Esophagus (tissue), 2 donors: ENCODE results near the gene ATP5MG. TPM values are rescaled to one million over a fixed set of nuclear protein-coding genes. Genes with fewer than 3 reads are reported as not detected.

Experiments
- H3K27ac ChIP-seq, 2 donors: one replicate each; pipeline ENCODE4 v1.5.1; 2013; ENCODE audit warnings: low read depth in 2 of 2, mild to moderate bottlenecking in 2 of 2, inconsistent platforms in 1 of 2, low read length in 1 of 2, moderate library complexity in 1 of 2
- H3K27me3 ChIP-seq, 2 donors: one replicate each; pipeline ENCODE4 v1.6.1; 2013; ENCODE audit warnings: low read length in 2 of 2, control low read depth in 1 of 2, mild to moderate bottlenecking in 1 of 2; ENCODE audit not compliant: insufficient read depth in 2 of 2, control insufficient read depth in 1 of 2
- H3K36me3 ChIP-seq, 2 donors: one replicate each; pipeline ENCODE4 v1.6.1; 2013; ENCODE audit warnings: low read length in 1 of 2; ENCODE audit not compliant: control insufficient read depth in 2 of 2, insufficient read depth in 2 of 2
- H3K4me1 ChIP-seq, 2 donors: one replicate each; pipeline ENCODE4 v1.6.1; 2013; ENCODE audit warnings: low read length in 1 of 2; ENCODE audit not compliant: control insufficient read depth in 2 of 2, insufficient read depth in 2 of 2
- H3K4me3 ChIP-seq, 2 donors: one replicate each; pipeline ENCODE4 v1.5.1; 2013; ENCODE audit warnings: low read length in 2 of 2, mild to moderate bottlenecking in 2 of 2, low read depth in 1 of 2, moderate library complexity in 1 of 2
- H3K9me3 ChIP-seq, 2 donors: one replicate each; pipeline ENCODE4 v1.6.1; 2013; ENCODE audit warnings: mild to moderate bottlenecking in 2 of 2, low read depth in 1 of 2, low read length in 1 of 2, moderate library complexity in 1 of 2; ENCODE audit not compliant: control insufficient read depth in 2 of 2, insufficient read depth in 1 of 2
- WGBS, 2 donors: extraction: QIAGEN DNeasy Blood & Tissue Kit; methylation state at CpG; one replicate each; pipeline ENCODE4 v1.1.7; 2013; 5-methylcytosine and 5-hydroxymethylcytosine counted together
- polyA plus RNA-seq, 2 donors: library from polyadenylated mRNA; stranded (reverse); fragments of 200-250 nt; gene quantifications; one replicate each; pipeline ENCODE4 v1.2.3, GENCODE V29; 2013
- donor health status: healthy with polysubstance abuse.
- donor health status: Bipolar disorder and iron deficiency.

Gene ATP5MG
- polyA plus RNA-seq, 2 donors, result 152 to 237 TPM

DNA sequence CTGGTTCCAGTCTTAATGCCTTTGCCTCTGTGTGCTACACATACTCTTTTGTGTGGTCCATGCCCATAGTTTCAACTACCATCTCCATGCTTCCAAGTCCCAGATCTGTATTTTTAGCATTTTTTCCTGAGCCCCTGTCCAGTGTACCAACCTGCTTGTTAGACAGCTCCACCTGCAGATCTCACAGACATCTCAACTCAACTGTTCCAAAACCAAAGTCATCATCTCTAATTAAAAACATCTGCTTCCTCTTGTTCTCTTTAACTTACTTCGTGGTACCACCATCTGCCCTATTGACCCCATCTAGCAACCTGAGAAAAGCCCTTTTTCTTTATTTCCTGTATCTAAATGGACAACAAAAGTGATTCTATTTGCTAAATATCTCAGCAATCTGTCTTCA is 26.3 kb downstream of the ATP5MG start:
- H3K4me1 ChIP-seq, result no peaks in the 10 kb centered on the region
- H3K36me3 ChIP-seq, result no peaks in the 10 kb centered on the region
- H3K27ac ChIP-seq, result no peak overlapping the region
- 10 to 14% methylated on average over 1 of the region's 1 CpG for WGBS, 2 donors
- no peaks in the 10 kb centered on the region for H3K9me3 ChIP-seq
- H3K4me3 ChIP-seq, result no peak overlapping the region
- H3K27me3 ChIP-seq, result no peaks in the 10 kb centered on the region

DNA sequence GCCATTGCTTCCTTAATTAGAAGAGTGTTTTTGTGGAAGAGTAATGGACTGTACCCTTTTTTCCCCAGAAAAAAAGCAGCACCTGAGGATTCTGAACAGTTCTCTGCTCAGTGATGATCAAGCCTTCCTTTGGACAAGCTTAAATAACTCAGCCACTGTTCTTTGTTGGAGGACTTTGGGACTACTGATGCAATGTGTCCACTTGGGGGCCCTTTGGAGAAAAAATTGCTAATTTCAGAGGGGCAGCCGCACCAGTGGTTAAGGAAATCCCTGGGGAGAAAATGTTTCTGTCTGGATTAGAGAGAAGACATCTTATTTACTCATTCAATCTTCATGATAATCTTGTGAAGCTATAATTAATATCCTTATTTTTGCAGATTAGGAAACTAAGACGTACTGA is 29.6 kb downstream of the ATP5MG start:
- peaks cover 4 to 5% of the 10 kb centered on the region in 2 donors for H3K4me1 ChIP-seq
- no peaks in the 10 kb centered on the region for H3K36me3 ChIP-seq
- no peaks in the 10 kb centered on the region for H3K9me3 ChIP-seq
- H3K27ac ChIP-seq, result no peak overlapping the region
- 73 to 78% methylated on average over 2 of the region's 2 CpGs for WGBS, 2 donors
- no peaks in the 10 kb centered on the region for H3K27me3 ChIP-seq
- no peak overlapping the region for H3K4me3 ChIP-seq

DNA sequence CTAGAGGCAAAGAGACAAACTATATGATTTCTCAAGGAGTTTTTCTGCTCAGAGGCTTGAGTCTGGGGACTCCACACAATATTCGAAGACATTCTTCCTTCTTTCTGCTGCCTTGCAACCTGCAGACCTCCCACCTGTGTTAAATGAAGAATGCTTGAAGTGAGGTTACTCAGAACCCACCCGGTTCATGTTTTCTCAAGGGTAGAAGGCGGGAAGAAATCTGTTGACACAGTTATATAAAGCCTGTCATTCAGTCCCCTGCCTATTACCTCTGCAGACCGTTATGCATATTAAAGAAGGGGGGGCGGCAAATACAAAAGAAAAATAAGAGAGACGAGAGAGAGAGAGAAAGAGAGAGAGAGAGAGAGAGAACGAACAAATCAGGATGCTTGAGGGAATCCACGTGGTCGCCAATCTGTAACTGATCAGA is 32.7 kb downstream of the ATP5MG start:
- no peaks in the 10 kb centered on the region for H3K9me3 ChIP-seq
- H3K36me3 ChIP-seq, result no peaks in the 10 kb centered on the region
- H3K27ac ChIP-seq, result no peak overlapping the region
- no peaks in the 10 kb centered on the region for H3K27me3 ChIP-seq
- 3 to 4% methylated on average over 9 of the region's 9 CpGs for WGBS, 2 donors
- peak overlapping the region; percentile 72 to 89 for H3K4me3 ChIP-seq
- H3K4me1 ChIP-seq, result peaks cover 5 to 6% of the 10 kb centered on the region in 2 donors

DNA sequence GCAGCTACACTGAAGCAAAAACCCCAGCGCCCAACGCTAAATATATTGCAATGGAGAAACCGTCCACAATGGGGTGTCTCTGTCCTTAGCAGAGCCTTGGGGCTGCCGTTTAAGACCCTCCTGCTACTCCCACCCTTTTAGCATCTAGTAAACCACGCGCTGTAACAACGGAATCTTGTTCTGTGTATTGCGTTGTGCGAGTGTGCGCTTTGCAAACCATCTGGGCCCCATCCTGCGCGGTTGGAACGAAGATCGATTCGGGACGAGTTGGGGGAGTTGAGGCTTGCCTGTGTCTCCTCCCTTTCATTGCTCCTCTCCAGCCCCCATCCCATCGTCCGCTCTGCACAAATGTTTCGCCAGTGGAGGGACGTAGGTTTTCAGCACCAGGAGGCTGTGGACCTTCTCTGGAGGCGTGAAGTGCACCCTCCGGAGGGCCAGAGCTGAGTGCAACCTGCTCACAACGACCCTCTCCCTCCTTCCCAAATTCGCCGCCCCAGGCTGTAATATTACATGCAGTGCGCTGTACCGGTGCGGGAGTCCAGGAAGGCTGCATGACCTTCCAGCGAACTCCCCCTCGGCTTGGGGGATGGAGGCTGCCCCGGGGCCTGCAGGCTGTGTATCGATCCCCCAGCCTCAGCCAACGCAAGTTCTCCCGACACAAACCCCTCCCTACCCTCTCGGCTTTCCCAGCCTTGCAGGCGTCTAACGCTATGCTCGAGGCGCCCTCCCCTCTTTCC is 33.3 kb downstream of the ATP5MG start:
- WGBS, 2 donors, result 0 to 1% methylated on average over 39 of the region's 39 CpGs
- H3K9me3 ChIP-seq, result no peaks in the 10 kb centered on the region

DNA sequence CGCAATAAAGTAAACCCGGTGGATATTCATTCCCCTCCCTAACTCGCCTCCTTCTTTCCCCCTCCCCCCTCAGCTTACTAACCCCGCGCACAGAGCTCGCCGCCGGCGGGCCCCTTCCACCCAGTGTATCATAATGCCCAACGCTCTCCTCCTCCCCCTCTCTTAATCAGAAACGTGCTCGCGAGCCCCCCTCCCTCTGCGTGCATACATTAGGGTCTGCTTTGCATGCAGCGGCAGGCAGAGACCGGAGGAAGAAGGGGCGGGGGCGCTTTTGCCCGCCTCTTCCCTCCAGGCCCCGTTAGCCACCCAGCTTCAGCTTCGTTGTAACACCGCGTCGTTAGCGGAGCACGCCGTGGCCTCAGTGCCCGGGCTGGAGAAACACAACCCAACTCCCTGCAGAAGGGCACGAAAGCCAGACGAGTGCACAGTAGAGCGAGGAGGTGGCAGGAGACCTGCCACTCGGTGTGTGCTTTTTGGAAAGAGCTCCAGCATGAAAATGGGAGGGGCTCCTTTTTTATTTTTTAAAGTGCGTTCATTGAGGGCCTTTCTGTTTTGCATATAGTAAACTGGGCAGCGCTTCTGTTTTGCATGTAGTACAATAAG is 34.0 kb downstream of the ATP5MG start:
- 0 to 1% methylated on average over 34 of the region's 34 CpGs for WGBS, 2 donors
- H3K9me3 ChIP-seq, result no peaks in the 10 kb centered on the region
- H3K27ac ChIP-seq, result peak overlapping the region; percentile 81 to 82

More for the DNA sequence above, 33.3 kb downstream of the ATP5MG start:
- no peaks in the 10 kb centered on the region for H3K36me3 ChIP-seq
- peak overlapping the region; percentile 72 to 89 for H3K4me3 ChIP-seq
- peak overlapping the region; percentile 79 to 82 for H3K27ac ChIP-seq
- H3K4me1 ChIP-seq, result peaks cover 5 to 6% of the 10 kb centered on the region in 2 donors
- no peaks in the 10 kb centered on the region for H3K27me3 ChIP-seq

DNA sequence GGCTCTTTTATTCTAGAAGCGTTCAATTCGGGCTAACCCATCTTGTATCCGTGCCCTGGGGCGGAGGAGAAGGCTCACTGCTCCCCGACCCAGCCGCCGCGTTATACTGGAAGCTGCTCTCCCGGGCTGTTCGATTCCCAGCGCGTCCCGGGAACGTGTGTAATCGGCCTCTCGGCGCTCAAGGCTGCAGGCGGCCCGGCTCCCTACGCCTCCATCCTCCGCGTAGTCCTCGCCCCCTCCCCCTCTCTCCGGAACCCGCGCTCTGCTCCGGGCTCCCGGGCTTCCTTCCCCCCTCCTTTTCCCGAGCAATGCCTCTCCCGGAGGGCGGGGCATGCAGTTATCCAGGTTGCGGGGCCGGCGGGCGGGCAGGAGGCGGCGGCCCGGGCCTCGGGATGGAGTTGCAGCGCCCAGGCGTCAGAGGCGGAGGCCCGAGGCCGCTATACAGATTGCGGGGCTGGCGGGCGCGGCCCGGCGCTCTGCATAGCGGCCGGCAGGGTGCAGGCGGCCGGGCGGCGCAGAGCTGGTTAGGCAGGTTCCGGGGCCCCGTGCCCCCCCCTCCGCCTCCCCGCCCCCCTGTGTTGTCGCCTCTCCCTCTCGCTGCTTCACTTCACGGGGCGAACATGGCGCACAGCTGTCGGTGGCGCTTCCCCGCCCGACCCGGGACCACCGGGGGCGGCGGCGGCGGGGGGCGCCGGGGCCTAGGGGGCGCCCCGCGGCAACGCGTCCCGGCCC is 34.7 kb downstream of the ATP5MG start, which contains the start of gene KMT2A:
KMT2A (plus strand) TSS at position 600 of the 732 bp plus-strand sequence; CDS start at position 621, 21 bp downstream.
- Histone ChIP-seq H3K27me3 (no peaks in the 10 kb centered on the region), H3K27ac (peak within 1 kb of the TSS; percentile 84 to 88), H3K36me3 (no peaks in the 10 kb centered on the region), H3K4me1 (peaks cover 5 to 6% of the 10 kb centered on the region in 2 donors), H3K4me3 (peak within 1 kb of the TSS; percentile 89 to 94), H3K9me3 (no peaks in the 10 kb centered on the region)
- WGBS, 2 donors, result 0% methylated on average over 59 to 83 of the region's 83 CpGs

More for the DNA sequence above, 34.0 kb downstream of the ATP5MG start:
- peaks cover 5 to 6% of the 10 kb centered on the region in 2 donors for H3K4me1 ChIP-seq
- no peaks in the 10 kb centered on the region for H3K27me3 ChIP-seq
- H3K36me3 ChIP-seq, result no peaks in the 10 kb centered on the region
- peak overlapping the region; percentile 72 to 89 for H3K4me3 ChIP-seq

DNA sequence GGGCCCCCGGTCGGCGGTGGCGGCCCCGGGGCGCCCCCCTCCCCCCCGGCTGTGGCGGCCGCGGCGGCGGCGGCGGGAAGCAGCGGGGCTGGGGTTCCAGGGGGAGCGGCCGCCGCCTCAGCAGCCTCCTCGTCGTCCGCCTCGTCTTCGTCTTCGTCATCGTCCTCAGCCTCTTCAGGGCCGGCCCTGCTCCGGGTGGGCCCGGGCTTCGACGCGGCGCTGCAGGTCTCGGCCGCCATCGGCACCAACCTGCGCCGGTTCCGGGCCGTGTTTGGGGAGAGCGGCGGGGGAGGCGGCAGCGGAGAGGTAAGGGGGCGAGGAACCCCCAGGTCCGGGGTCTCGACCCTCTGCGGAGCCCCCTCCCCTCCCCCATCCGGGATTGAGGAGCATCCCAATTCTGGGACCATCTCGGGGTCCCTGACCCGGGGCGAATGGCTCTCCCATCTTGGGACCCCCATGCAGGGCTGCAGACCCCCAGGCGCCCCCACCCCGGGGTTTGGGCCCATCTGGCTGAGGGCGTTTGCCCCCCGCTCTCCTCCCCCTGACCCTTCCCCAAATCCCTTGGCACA is 35.3 kb downstream of the ATP5MG start:
- WGBS, 2 donors, result 0 to 1% methylated on average over 37 to 55 of the region's 55 CpGs

DNA sequence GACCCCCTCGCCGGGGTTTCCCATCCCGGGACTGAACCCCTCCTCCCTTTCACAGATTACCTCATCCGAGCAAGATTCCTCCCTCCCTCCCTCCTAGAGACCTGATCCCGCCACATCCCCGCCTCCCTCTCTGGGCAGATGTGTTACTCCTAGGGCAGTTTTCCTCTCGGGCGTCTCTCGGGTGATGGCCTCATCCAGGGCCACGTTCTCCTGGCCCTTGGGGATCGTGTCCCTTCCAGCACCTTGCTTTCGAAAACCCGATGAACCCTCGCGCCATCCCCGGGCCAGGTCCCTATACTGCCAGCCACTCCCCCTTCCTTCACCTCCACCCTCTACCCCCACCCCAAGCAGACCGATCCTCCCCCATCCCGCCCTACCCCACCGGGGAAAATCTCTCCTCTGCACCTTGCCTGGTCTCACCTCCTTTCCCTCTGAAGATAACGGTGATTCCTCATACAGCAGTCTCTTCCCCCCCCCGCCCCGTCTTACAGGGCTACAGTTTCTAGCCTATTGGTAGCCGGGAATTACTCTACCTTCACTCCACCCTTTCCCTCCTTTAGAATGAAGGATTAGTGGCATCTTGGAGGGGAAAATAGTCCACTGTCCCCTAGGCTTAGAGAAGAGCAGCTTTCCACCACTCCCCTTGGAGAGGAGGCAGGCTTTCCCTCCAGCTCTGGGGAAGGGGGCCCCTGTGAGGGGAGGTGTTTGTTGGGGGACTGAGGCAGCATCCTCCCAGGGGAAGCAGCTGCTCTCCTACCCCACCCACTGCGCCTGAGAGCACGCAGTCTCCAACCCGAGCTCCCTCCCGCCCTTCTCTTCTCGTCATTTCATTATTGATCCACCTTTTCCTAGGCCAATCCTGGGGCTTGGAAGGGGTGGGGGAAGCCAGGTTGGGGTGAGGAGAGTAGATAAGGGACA is 36.1 kb downstream of the ATP5MG start:
- H3K4me1 ChIP-seq, result peaks cover 6 to 8% of the 10 kb centered on the region in 2 donors
- peak overlapping the region; percentile 84 to 88 for H3K27ac ChIP-seq
- no peaks in the 10 kb centered on the region for H3K9me3 ChIP-seq
- peak overlapping the region; percentile 89 to 94 for H3K4me3 ChIP-seq
- WGBS, 2 donors, result 0 to 1% methylated on average over 24 to 28 of the region's 28 CpGs
- H3K27me3 ChIP-seq, result no peaks in the 10 kb centered on the region
- no peaks in the 10 kb centered on the region for H3K36me3 ChIP-seq

More for the DNA sequence above, 35.3 kb downstream of the ATP5MG start:
- H3K4me3 ChIP-seq, result peak overlapping the region; percentile 89 to 94
- no peaks in the 10 kb centered on the region for H3K9me3 ChIP-seq
- peak overlapping the region; percentile 84 to 88 for H3K27ac ChIP-seq
- peaks cover 5 to 6% of the 10 kb centered on the region in 2 donors for H3K4me1 ChIP-seq
- no peaks in the 10 kb centered on the region for H3K36me3 ChIP-seq
- no peaks in the 10 kb centered on the region for H3K27me3 ChIP-seq
